SK-N-SH treated with all-trans-retinoic acid at 6 μM for 48 hours (cell line): Measurements from ENCODE around the gene KRT82.
A peak's percentile ranks its signal among the peaks of the same experiment; 100 is the strongest.

Experiments used
- ATAC-seq: fragments of 200-7000 bp; cut with Tn5 transposase; 3 replicates; pipeline ENCODE4 v1.9.1; 2020; ENCODE audit warnings: mild to moderate bottlenecking, moderate library complexity
- ARNTL ChIP-seq: fragments of 450-650 bp; formaldehyde crosslinking; IDR thresholded peaks from 2 replicates; pipeline ENCODE4 v1.5.0; 2020; ENCODE audit warnings: low read depth, mild to moderate bottlenecking, moderate library complexity, borderline replicate concordance
- BACH2 ChIP-seq: fragments of 250-450 bp; sonication (Bioruptor Pico); IDR thresholded peaks from 2 replicates; pipeline ENCODE4 v1.9.0; 2021; ENCODE audit warnings: mild to moderate bottlenecking, borderline replicate concordance
- CREB5 ChIP-seq: fragments of 250-450 bp; sonication (Bioruptor Pico); IDR thresholded peaks from 2 replicates; pipeline ENCODE4 v1.5.1; 2020; ENCODE audit warnings: low read depth, mild to moderate bottlenecking, moderate library complexity
- CSDC2 ChIP-seq: fragments of 250-450 bp; sonication (Bioruptor Pico); IDR thresholded peaks from 2 replicates; pipeline ENCODE4 v1.5.0; 2020; ENCODE audit warnings: mild to moderate bottlenecking, moderate library complexity
- CSRNP3 ChIP-seq: fragments of 250-450 bp; sonication (Bioruptor Pico); IDR thresholded peaks from 2 replicates; pipeline ENCODE4 v1.5.1; 2021; ENCODE audit warnings: mild to moderate bottlenecking, moderate library complexity
- ESRRG ChIP-seq: fragments of 250-450 bp; sonication (Bioruptor Pico); IDR thresholded peaks from 2 replicates; pipeline ENCODE4 v1.6.1; 2021; ENCODE audit warnings: mild to moderate bottlenecking
- GLIS3 ChIP-seq: fragments of 250-450 bp; sonication (Bioruptor Pico); IDR thresholded peaks from 2 replicates; pipeline ENCODE4 v1.5.0; 2020; ENCODE audit warnings: mild to moderate bottlenecking, moderate library complexity
- ISL1 ChIP-seq: fragments of 250-450 bp; sonication (Bioruptor Pico); IDR thresholded peaks from 2 replicates; pipeline ENCODE4 v2.1.2; 2022; ENCODE audit warnings: mild to moderate bottlenecking, moderate library complexity
- PATZ1 ChIP-seq: fragments of 250-450 bp; sonication (Bioruptor Pico); IDR thresholded peaks from 2 replicates; pipeline ENCODE4 v1.8.0; 2020; ENCODE audit warnings: mild to moderate bottlenecking, moderate library complexity, borderline replicate concordance
- POU6F1 ChIP-seq: fragments of 250-450 bp; sonication (Bioruptor Pico); IDR thresholded peaks from 2 replicates; pipeline ENCODE4 v1.8.0; 2021; ENCODE audit warnings: low read depth, mild to moderate bottlenecking, moderate library complexity, borderline replicate concordance
- PPARA ChIP-seq: fragments of 250-450 bp; sonication (Bioruptor Pico); IDR thresholded peaks from 2 replicates; pipeline ENCODE4 v1.5.0; 2020; ENCODE audit warnings: mild to moderate bottlenecking, borderline replicate concordance
- RARB ChIP-seq: fragments of 250-450 bp; sonication (Bioruptor Pico); IDR thresholded peaks from 2 replicates; pipeline ENCODE4 v1.8.0; 2021; ENCODE audit warnings: mild to moderate bottlenecking, moderate library complexity
- SNAI2 ChIP-seq: fragments of 250-450 bp; sonication (Bioruptor Pico); IDR thresholded peaks from 2 replicates; pipeline ENCODE4 v1.5.0; 2020; ENCODE audit warnings: mild to moderate bottlenecking, moderate library complexity
- TCF4 ChIP-seq: fragments of 250-450 bp; sonication (Bioruptor Pico); IDR thresholded peaks from 2 replicates; pipeline ENCODE4 v1.8.0; 2021; ENCODE audit warnings: mild to moderate bottlenecking, moderate library complexity, borderline replicate concordance
- TOX ChIP-seq: fragments of 250-450 bp; sonication (Bioruptor Pico); IDR thresholded peaks from 2 replicates; pipeline ENCODE4 v1.8.0; 2021; ENCODE audit warnings: mild to moderate bottlenecking, moderate library complexity, borderline replicate concordance
- TSHZ2 ChIP-seq: fragments of 250-450 bp; sonication (Bioruptor Pico); IDR thresholded peaks from 2 replicates; pipeline ENCODE4 v1.5.0; 2020; ENCODE audit warnings: mild to moderate bottlenecking, moderate library complexity
- ZC3H10 ChIP-seq: fragments of 250-450 bp; sonication (Bioruptor Pico); IDR thresholded peaks from 2 replicates; pipeline ENCODE4 v1.5.1; 2021; ENCODE audit warnings: mild to moderate bottlenecking, moderate library complexity
- ZFP3 ChIP-seq: fragments of 250-450 bp; sonication (Bioruptor Pico); IDR thresholded peaks from 2 replicates; pipeline ENCODE4 v1.5.0; 2020; ENCODE audit warnings: mild to moderate bottlenecking, moderate library complexity
- ZFP30 ChIP-seq: fragments of 450-650 bp; formaldehyde crosslinking; IDR thresholded peaks from 2 replicates; pipeline ENCODE4 v1.5.0; 2022; ENCODE audit warnings: mild to moderate bottlenecking, moderate library complexity
- ZNF565 ChIP-seq: fragments of 450-650 bp; formaldehyde crosslinking; conservative IDR thresholded peaks from 2 replicates; pipeline ENCODE4 v1.5.0; 2020; ENCODE audit warnings: low read depth, mild to moderate bottlenecking, moderate library complexity
- ZNF8 ChIP-seq: fragments of 450-650 bp; formaldehyde crosslinking; IDR thresholded peaks from 2 replicates; pipeline ENCODE4 v1.5.0; 2020; ENCODE audit warnings: mild to moderate bottlenecking, moderate library complexity

KRT82 gene

GRCh38 chr12:52372216-52373154 is 33.6 kb downstream of the KRT82 start:
- no peak for TF ChIP-seq ZNF565 (CRISPR knock-in tag)
- TF ChIP-seq BACH2 (CRISPR knock-in tag) = no peak
- TF ChIP-seq ZC3H10 (CRISPR knock-in tag) = no peak
- TF ChIP-seq CSDC2 (CRISPR knock-in tag) = no peak
- no peak for TF ChIP-seq ARNTL (CRISPR knock-in tag)
- no peak for TF ChIP-seq ZFP30 (CRISPR knock-in tag)
- no peak for TF ChIP-seq POU6F1 (CRISPR knock-in tag)
- ATAC-seq = peak; percentile 96

GRCh38 chr12:52371716-52372115 is 34.4 kb downstream of the KRT82 start:
- no peak for TF ChIP-seq ZNF565 (CRISPR knock-in tag)
- TF ChIP-seq POU6F1 (CRISPR knock-in tag) = no peak
- TF ChIP-seq PATZ1 = no peak
- no peak for TF ChIP-seq TSHZ2
- TF ChIP-seq ISL1 = no peak
- TF ChIP-seq ZFP30 (CRISPR knock-in tag) = no peak
- TF ChIP-seq ZFP3 (CRISPR knock-in tag) = no peak
- TF ChIP-seq ESRRG = no peak
- TF ChIP-seq ARNTL (CRISPR knock-in tag) = no peak
- no peak for TF ChIP-seq ZNF8 (CRISPR knock-in tag)
- no peak for TF ChIP-seq CREB5
- TF ChIP-seq RARB = no peak
- TF ChIP-seq SNAI2 (CRISPR knock-in tag) = no peak
- TF ChIP-seq TCF4 (CRISPR knock-in tag) = no peak
- TF ChIP-seq TOX = no peak
- TF ChIP-seq CSRNP3 = no peak
- no peak for TF ChIP-seq BACH2 (CRISPR knock-in tag)
- no peak for TF ChIP-seq GLIS3 (CRISPR knock-in tag)
- no peak for TF ChIP-seq PPARA (CRISPR knock-in tag)
- no peak for ATAC-seq
